DOHH2 (cell line): Measurements from ENCODE around the gene MAMDC4.

Experiments
- CTCF ChIP-seq: fragments of 200-600 bp; sonication (generic); IDR thresholded peaks from one replicate; pipeline ENCODE4 v1.5.1; 2014; ENCODE audit warnings: antibody characterized with exemption, mild to moderate bottlenecking, low read depth, low read length; ENCODE audit not compliant: poor library complexity, severe bottlenecking
- EZH2phosphoT487 ChIP-seq: fragments of 200-600 bp; sonication (generic); IDR thresholded peaks from 2 replicates; pipeline ENCODE4 v1.6.1; 2017; ENCODE audit warnings: borderline replicate concordance, mild to moderate bottlenecking, antibody characterized with exemption, low read length, moderate library complexity, mixed read lengths

- no peak for TF ChIP-seq CTCF
- TF ChIP-seq EZH2phosphoT487, result no peak
Observed at GRCh38 chr9:136831720-136832104, 20.4 kb upstream of the MAMDC4 start.
